ENCODE results near the gene GDPD2. TPM values are rescaled to one million over a fixed set of nuclear protein-coding genes. Genes with fewer than 3 reads are reported as not detected.

Gene GDPD2
- total and polyA plus RNA-seq, 2 of the 13 experiments (the other 11 are each of a cell fraction or from before 2014, with no cell fraction given): 0.04 to 0.08 TPM

GRCh38 chrX:70464051-70464450 lies 40.9 kb downstream of the GDPD2 start:
- Histone ChIP-seq H2AFZ (ENCODE audit: low read length) (no peak overlapping the region), H3K9ac (ENCODE audit: insufficient read depth, low read depth, low read length) (no peak overlapping the region), H3K27me3 (ENCODE audit: control insufficient read depth in 1 of 2, insufficient read depth in 2 of 2, low read length in 2 of 2) (no peaks in the 10 kb centered on the region), H3K36me3 (replicated peaks in 1 of 2; ENCODE audit: control insufficient read depth in 1 of 2, insufficient read depth in 2 of 2, low read length in 2 of 2) (no peaks in the 10 kb centered on the region), H3K9me3 (ENCODE audit: low read length) (no peaks in the 10 kb centered on the region), H3K4me2 (ENCODE audit: low read depth, low read length) (no peak overlapping the region), H3K79me2 (ENCODE audit: insufficient read depth, low read length) (no peaks in the 10 kb centered on the region), H4K20me1 (ENCODE audit: insufficient read depth, low read length) (no peaks in the 10 kb centered on the region), H3K27ac (ENCODE audit: extremely low read length, insufficient read depth, low read length) (no peak overlapping the region), H3K4me1 (ENCODE audit: insufficient read depth, low read length) (no peaks in the 10 kb centered on the region), H3K4me3 (replicated peaks in 1 of 3; ENCODE audit: insufficient read depth in 1 of 3, low read depth in 2 of 3, low read length in 3 of 3) (no peak overlapping the region)
- no TSS peak for BruUV-seq (replicated peaks)
- POLR2A ChIA-PET: no interaction called here
- CTCF ChIA-PET (ENCODE audit: low intra/inter-chr PET ratio, low total read pairs): no interaction called here
- TF ChIP-seq ZNF644 (CRISPR knock-in tag; IDR thresholded peaks at IDR 0.05; ENCODE audit: low read depth): no peak
- TF ChIP-seq CHD4 (IDR thresholded peaks at IDR 0.05; ENCODE audit: borderline replicate concordance, low read length): no peak
- no peak for TF ChIP-seq MIXL1 (CRISPR knock-in tag; IDR thresholded peaks at IDR 0.05)
- no peak for TF ChIP-seq DR1 (CRISPR knock-in tag; IDR thresholded peaks at IDR 0.05)
- no peak for TF ChIP-seq EED (CRISPR knock-in tag; IDR thresholded peaks at IDR 0.05)
- no peak for TF ChIP-seq PCBP1 (IDR thresholded peaks at IDR 0.05; ENCODE audit: borderline replicate concordance, low read depth, low read length)
- no peak for TF ChIP-seq SYNCRIP (IDR thresholded peaks at IDR 0.05; ENCODE audit: insufficient read depth, low read depth, low read length)
- no peak for TF ChIP-seq ZNF800 (CRISPR knock-in tag; IDR thresholded peaks at IDR 0.05)
- TF ChIP-seq THYN1 (CRISPR knock-in tag; IDR thresholded peaks at IDR 0.05; ENCODE audit: borderline replicate concordance, low read depth): no peak
- no peak for TF ChIP-seq ZBTB10 (CRISPR knock-in tag; IDR thresholded peaks at IDR 0.05; ENCODE audit: borderline replicate concordance)
- no peak for TF ChIP-seq ZNF562 (CRISPR knock-in tag; IDR thresholded peaks at IDR 0.05; ENCODE audit: borderline replicate concordance)
- TF ChIP-seq YEATS4 (CRISPR knock-in tag; IDR thresholded peaks at IDR 0.05; ENCODE audit: borderline replicate concordance): no peak
- no peak for TF ChIP-seq KDM1A (CRISPR knock-in tag; IDR thresholded peaks at IDR 0.05)
- TF ChIP-seq ZSCAN21 (CRISPR knock-in tag; IDR thresholded peaks at IDR 0.05; ENCODE audit: borderline replicate concordance): no peak
- no peak for TF ChIP-seq ZNF260 (CRISPR knock-in tag; IDR thresholded peaks at IDR 0.05; ENCODE audit: borderline replicate concordance, low read depth)
- TF ChIP-seq ZFP62 (CRISPR knock-in tag; IDR thresholded peaks at IDR 0.05): no peak
- TF ChIP-seq KDM6A (CRISPR knock-in tag; IDR thresholded peaks at IDR 0.05; ENCODE audit: low read depth): no peak
- in situ Hi-C loops (cut with HindIII; ENCODE audit: extremely low pct_ligation_motif_present, low pct_unique_long_range_greater_than_20kb) (no loop called here), intact Hi-C loops (cut with micrococcal nuclease; ENCODE audit: unreplicated experiment) (no loop called here)
- FAIRE-seq (no peak), DNase-seq (ENCODE audit: low spot score) (no peak), ATAC-seq (no peak)

Measured in HepG2 (cell line).